Neuronal stem cell (in vitro differentiated cells): ENCODE results near the gene MTHFS.

Experiments used
- DNase-seq: peaks from one replicate; pipeline ENCODE4 v3.0.0-alpha.2; 2013; ENCODE audit warnings: low spot score
- H2AFZ ChIP-seq: one replicate; pipeline ENCODE4 v1.6.1; 2013; ENCODE audit warnings: mild to moderate bottlenecking, low read length, inconsistent platforms
- H2AK5ac ChIP-seq: 2 replicates; pipeline ENCODE4 v1.6.1; 2013; ENCODE audit warnings: low read depth, mild to moderate bottlenecking, inconsistent platforms, low read length, moderate library complexity, mixed read lengths
- H2BK120ac ChIP-seq: 2 replicates; pipeline ENCODE4 v1.6.1; 2013; ENCODE audit warnings: low read depth, mild to moderate bottlenecking, inconsistent platforms, low read length, moderate library complexity, mixed read lengths
- H2BK12ac ChIP-seq: one replicate; pipeline ENCODE4 v1.6.1; 2013; ENCODE audit warnings: low read length, inconsistent platforms
- H2BK15ac ChIP-seq: 2 replicates; pipeline ENCODE4 v1.6.1; 2013; ENCODE audit warnings: mild to moderate bottlenecking, low read length, inconsistent platforms, mixed read lengths
- H2BK5ac ChIP-seq: one replicate; pipeline ENCODE4 v1.6.1; 2013; ENCODE audit warnings: inconsistent platforms, mild to moderate bottlenecking, low read length, moderate library complexity
- H3K14ac ChIP-seq: one replicate; pipeline ENCODE4 v1.6.1; 2013; ENCODE audit warnings: low read length, inconsistent platforms
- H3K18ac ChIP-seq: 2 replicates; pipeline ENCODE4 v1.6.1; 2013; ENCODE audit warnings: low read length, inconsistent platforms
- H3K23ac ChIP-seq: 2 replicates; pipeline ENCODE4 v1.6.1; 2013; ENCODE audit warnings: low read depth, mild to moderate bottlenecking, mixed read lengths, low read length, inconsistent platforms; ENCODE audit not compliant: poor library complexity
- H3K27ac ChIP-seq: replicated peaks from 3 replicates; pipeline ENCODE4 v1.5.1; 2013; ENCODE audit warnings: low read length, inconsistent platforms
- H3K27me3 ChIP-seq, 3 experiments: 2 replicates each; pipeline ENCODE4 v1.6.1; 2013; ENCODE audit warnings: low read length in 3 of 3, mild to moderate bottlenecking in 2 of 3, inconsistent platforms in 1 of 3, low read depth in 1 of 3, mixed read lengths in 1 of 3, moderate library complexity in 1 of 3; ENCODE audit not compliant: control insufficient read depth in 3 of 3, insufficient read depth in 3 of 3
- H3K36me3 ChIP-seq, 2 donors: replicated peaks in 1 of 2; 2 replicates each; pipeline ENCODE4 v1.6.1; 2013; ENCODE audit warnings: low read length in 2 of 2; ENCODE audit not compliant: control insufficient read depth in 2 of 2, insufficient read depth in 2 of 2
- H3K4ac ChIP-seq: 2 replicates; pipeline ENCODE4 v1.6.1; 2013; ENCODE audit warnings: inconsistent platforms, mild to moderate bottlenecking, low read length, moderate library complexity
- H3K4me1 ChIP-seq, 2 donors: 1 replicate in 1 of 2; 2 replicates in 1 of 2; pipeline ENCODE4 v1.6.1; 2013; ENCODE audit warnings: low read length in 2 of 2, low read depth in 1 of 2; ENCODE audit not compliant: control insufficient read depth in 2 of 2, insufficient read depth in 1 of 2
- H3K4me2 ChIP-seq: one replicate; pipeline ENCODE4 v1.6.1; 2013; ENCODE audit warnings: mild to moderate bottlenecking, low read length, inconsistent platforms; ENCODE audit not compliant: insufficient read depth, poor library complexity, severe bottlenecking
- H3K4me3 ChIP-seq, 2 donors: 2 replicates each; pipeline ENCODE4 v1.5.1; 2013; ENCODE audit warnings: low read length in 2 of 2, mild to moderate bottlenecking in 2 of 2, inconsistent platforms in 1 of 2, moderate library complexity in 1 of 2
- H3K79me1 ChIP-seq: one replicate; pipeline ENCODE4 v1.6.1; 2013; ENCODE audit warnings: low read depth, mild to moderate bottlenecking, inconsistent platforms, low read length, moderate library complexity
- H3K9ac ChIP-seq: one replicate; pipeline ENCODE4 v1.6.1; 2013; ENCODE audit warnings: mild to moderate bottlenecking, low read depth, low read length, inconsistent platforms; ENCODE audit not compliant: poor library complexity
- H3K9me3 ChIP-seq, 2 donors: replicated peaks in 1 of 2; 2 replicates each; pipeline versions ENCODE3 to v1.6.1; 2013; ENCODE audit warnings: low read length in 2 of 2, mild to moderate bottlenecking in 2 of 2, inconsistent platforms in 1 of 2, low read depth in 1 of 2, mixed read lengths in 1 of 2, moderate library complexity in 1 of 2; ENCODE audit not compliant: control insufficient read depth in 2 of 2, insufficient read depth in 1 of 2
- H4K8ac ChIP-seq: one replicate; pipeline ENCODE4 v1.6.1; 2013; ENCODE audit warnings: low read depth, mild to moderate bottlenecking, inconsistent platforms, low read length, moderate library complexity
- H4K91ac ChIP-seq: one replicate; pipeline ENCODE4 v1.6.1; 2013; ENCODE audit warnings: low read length, low read depth, mild to moderate bottlenecking, inconsistent platforms; ENCODE audit not compliant: poor library complexity
- WGBS, 2 donors: extraction: QIAGEN DNeasy Blood & Tissue Kit; methylation state at CpG; one replicate each; pipeline ENCODE4 v1.1.7; 2013; ENCODE audit warnings: missing lambda C conversion rate in 2 of 2, mixed read lengths in 1 of 2; ENCODE audit not compliant: insufficient read length in 2 of 2, insufficient replicate concordance in 1 of 2; ENCODE audit errors: extremely low coverage in 2 of 2; 5-methylcytosine and 5-hydroxymethylcytosine counted together

Gene MTHFS

DNA sequence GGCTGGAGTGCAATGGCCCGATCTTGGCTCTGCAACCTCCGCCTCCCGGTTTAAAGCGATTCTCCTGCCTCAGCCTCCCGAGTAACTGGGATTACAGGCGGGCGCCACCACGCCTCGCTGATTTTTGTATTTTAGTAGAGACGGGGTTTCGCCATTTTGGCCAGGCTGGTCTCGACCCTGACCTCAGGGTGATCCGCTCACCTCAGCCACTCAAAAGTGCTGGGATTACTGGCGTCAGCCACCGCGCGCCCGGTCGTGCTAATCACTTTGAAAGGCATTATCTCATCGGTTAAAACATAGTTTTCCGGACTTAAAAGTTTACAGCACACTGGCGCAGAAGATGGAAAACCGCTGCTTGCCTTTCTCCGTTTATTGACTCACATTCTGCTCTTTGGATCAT, 27.6 kb upstream of the MTHFS start:
- H2BK5ac ChIP-seq: no peak overlapping the region
- H3K27me3 ChIP-seq: no peaks in the 10 kb centered on the region
- peaks cover 5 to 25% of the 10 kb centered on the region in 2 donors for H3K36me3 ChIP-seq
- H3K4ac ChIP-seq: no peak overlapping the region
- H2BK15ac ChIP-seq: no peak overlapping the region
- H3K9me3 ChIP-seq: peaks cover 10 to 36% of the 10 kb centered on the region in 2 donors
- no peaks in the 10 kb centered on the region for H3K4me1 ChIP-seq
- no CpG with 5 or more reads among the region's 24 CpGs for WGBS, 2 donors
- no peak overlapping the region for H3K23ac ChIP-seq
- H2BK12ac ChIP-seq: no peak overlapping the region
- H3K18ac ChIP-seq: no peak overlapping the region
- no peak overlapping the region for H3K14ac ChIP-seq
- H3K4me2 ChIP-seq: no peak overlapping the region
- no peak overlapping the region for H4K91ac ChIP-seq
- no peak overlapping the region for H4K8ac ChIP-seq
- H2BK120ac ChIP-seq: no peak overlapping the region
- H3K27ac ChIP-seq: no peak overlapping the region
- no peak overlapping the region for H3K9ac ChIP-seq
- peak overlapping the region; percentile 95 for H2AFZ ChIP-seq
- no peak overlapping the region for H2AK5ac ChIP-seq
- H3K4me3 ChIP-seq: peak overlapping the region in 1 of 2 donors; percentile 61
- H3K79me1 ChIP-seq: peaks cover 4% of the 10 kb centered on the region
- no peak for DNase-seq

DNA sequence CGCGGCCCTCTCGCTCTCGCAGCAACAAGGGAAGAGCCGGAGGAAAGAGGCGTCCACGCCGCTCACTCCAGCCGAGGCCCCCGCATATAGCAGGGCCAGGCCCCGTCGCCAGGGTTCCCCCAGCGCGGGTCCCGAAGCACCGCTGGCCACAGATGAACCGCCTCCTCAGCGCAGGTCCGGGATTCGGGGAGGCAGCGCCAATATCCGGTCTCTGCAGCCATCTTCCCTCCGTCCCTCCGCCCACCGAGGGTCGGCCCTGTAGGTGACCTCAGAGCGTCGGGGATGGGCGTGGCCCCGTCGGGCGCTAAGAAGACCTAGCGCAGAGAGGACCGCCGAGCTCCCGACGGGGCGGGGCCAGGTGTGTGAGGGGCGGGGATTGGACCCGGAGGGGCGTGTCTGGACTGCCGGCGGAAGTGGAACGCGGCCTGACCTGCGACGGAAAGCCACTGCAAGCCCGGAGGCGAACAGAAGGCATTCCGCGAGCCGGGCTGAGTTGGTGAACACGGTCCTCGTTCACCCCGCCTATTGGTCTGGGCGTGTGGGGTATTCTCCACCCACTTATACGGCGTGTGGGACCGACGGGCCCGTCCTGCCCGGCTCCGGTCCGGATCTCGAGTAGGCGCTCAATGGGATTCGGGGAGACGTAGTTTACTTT, 26.8 kb upstream of the MTHFS start:
- H3K27me3 ChIP-seq: no peaks in the 10 kb centered on the region
- no peak overlapping the region for H4K8ac ChIP-seq
- H3K23ac ChIP-seq: peak overlapping the region; percentile 100
- no peaks in the 10 kb centered on the region for H3K4me1 ChIP-seq
- peak overlapping the region; percentile 68 for H3K4ac ChIP-seq
- no CpG with 5 or more reads among the region's 68 CpGs for WGBS, 2 donors
- H2AFZ ChIP-seq: peak overlapping the region; percentile 95
- H3K14ac ChIP-seq: peak overlapping the region; percentile 89
- peak overlapping the region; percentile 97 for H2AK5ac ChIP-seq
- H3K9ac ChIP-seq: peak overlapping the region; percentile 97
- no peak overlapping the region for H4K91ac ChIP-seq
- peaks cover 16 to 44% of the 10 kb centered on the region in 2 donors for H3K9me3 ChIP-seq
- peaks cover 4% of the 10 kb centered on the region for H3K79me1 ChIP-seq
- H2BK12ac ChIP-seq: peak overlapping the region; percentile 82
- H2BK120ac ChIP-seq: peak overlapping the region; percentile 96
- H2BK5ac ChIP-seq: peak overlapping the region; percentile 93
- peak overlapping the region; percentile 83 for H2BK15ac ChIP-seq
- H3K27ac ChIP-seq: peak overlapping the region; percentile 92
- H3K4me2 ChIP-seq: peak overlapping the region; percentile 56
- H3K18ac ChIP-seq: peak overlapping the region; percentile 93
- DNase-seq: peak; percentile 96
- H3K4me3 ChIP-seq: peak overlapping the region; percentile 61 to 100
- peaks cover 9 to 31% of the 10 kb centered on the region in 2 donors for H3K36me3 ChIP-seq

DNA sequence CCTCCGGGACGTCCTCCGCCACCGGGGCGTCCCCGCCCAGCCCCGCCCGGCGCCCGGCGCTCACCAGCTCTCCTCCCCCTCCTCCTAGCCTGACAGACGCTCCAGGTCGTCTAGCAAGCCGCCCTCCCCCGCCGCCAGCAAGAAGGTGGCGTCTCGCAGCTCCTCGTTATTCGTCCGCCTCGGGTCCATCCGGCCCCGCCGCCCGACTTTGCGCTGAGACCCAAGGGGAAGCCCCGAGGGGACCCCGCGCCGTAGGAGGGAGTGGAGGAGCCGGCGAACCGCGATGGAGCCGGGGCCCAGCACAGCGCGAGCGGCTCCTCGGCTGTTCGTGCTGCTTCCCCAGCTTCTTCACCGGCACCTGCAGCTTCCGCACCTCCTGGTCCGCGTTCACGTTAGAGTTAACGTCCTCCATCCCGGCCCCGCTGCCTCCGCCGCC, 26.3 kb upstream of the MTHFS start:
- H3K9ac ChIP-seq: peak overlapping the region; percentile 97
- peak; percentile 39 for DNase-seq
- peak overlapping the region; percentile 83 for H2BK15ac ChIP-seq
- H3K4me2 ChIP-seq: peak overlapping the region; percentile 45
- peaks cover 10 to 33% of the 10 kb centered on the region in 2 donors for H3K36me3 ChIP-seq
- H2BK5ac ChIP-seq: peak overlapping the region; percentile 93
- peak overlapping the region; percentile 96 for H2BK120ac ChIP-seq
- peaks cover 5% of the 10 kb centered on the region for H3K79me1 ChIP-seq
- H2AFZ ChIP-seq: peak overlapping the region; percentile 95
- peak overlapping the region; percentile 97 for H2AK5ac ChIP-seq
- H3K27ac ChIP-seq: peak overlapping the region; percentile 92
- no peak overlapping the region for H4K8ac ChIP-seq
- peak overlapping the region; percentile 61 to 100 for H3K4me3 ChIP-seq
- peak overlapping the region; percentile 89 for H3K14ac ChIP-seq
- no CpG with 5 or more reads among the region's 51 CpGs for WGBS, 2 donors
- H3K4me1 ChIP-seq: no peaks in the 10 kb centered on the region
- no peak overlapping the region for H4K91ac ChIP-seq
- peak overlapping the region; percentile 93 for H3K18ac ChIP-seq
- peaks cover 19 to 48% of the 10 kb centered on the region in 2 donors for H3K9me3 ChIP-seq
- peak overlapping the region; percentile 68 for H3K4ac ChIP-seq
- peak overlapping the region; percentile 100 for H3K23ac ChIP-seq
- no peaks in the 10 kb centered on the region for H3K27me3 ChIP-seq
- peak overlapping the region; percentile 82 for H2BK12ac ChIP-seq

DNA sequence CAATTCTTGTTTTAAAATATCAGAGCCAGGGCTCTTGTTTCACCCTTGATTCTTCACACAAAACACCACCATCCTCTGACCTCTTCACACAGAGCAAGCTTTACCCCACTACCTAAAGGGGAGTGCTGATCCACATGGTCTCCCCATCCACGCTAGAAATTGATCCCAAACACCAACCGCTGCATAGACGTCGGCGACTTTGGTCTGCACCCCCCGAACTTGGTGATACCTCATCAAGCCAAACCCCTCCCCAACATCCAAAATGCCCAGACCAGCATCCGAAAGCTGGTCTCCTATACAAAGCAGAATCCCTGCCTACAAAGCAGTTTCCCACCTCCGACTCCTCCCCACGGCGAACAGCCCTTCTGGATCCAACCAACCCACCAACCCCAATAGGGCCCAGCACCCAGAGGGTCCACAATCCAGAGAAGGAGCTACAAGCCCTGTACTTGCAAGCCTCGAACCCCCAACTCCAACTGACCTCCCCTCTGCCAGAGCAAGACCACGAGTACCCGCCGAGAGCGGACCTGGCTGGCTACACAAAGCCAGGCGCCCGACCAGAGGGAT, 25.8 kb upstream of the MTHFS start:
- H3K36me3 ChIP-seq: peaks cover 12 to 38% of the 10 kb centered on the region in 2 donors
- no peak overlapping the region for H2BK5ac ChIP-seq
- no peak overlapping the region for H2BK12ac ChIP-seq
- H3K27ac ChIP-seq: peak overlapping the region; percentile 67
- H3K4me1 ChIP-seq: no peaks in the 10 kb centered on the region
- peak overlapping the region; percentile 95 for H2AFZ ChIP-seq
- no peak overlapping the region for H4K8ac ChIP-seq
- H3K23ac ChIP-seq: no peak overlapping the region
- H4K91ac ChIP-seq: no peak overlapping the region
- peaks cover 19 to 53% of the 10 kb centered on the region in 2 donors for H3K9me3 ChIP-seq
- no peak overlapping the region for H2BK15ac ChIP-seq
- no peak overlapping the region for H3K4ac ChIP-seq
- peak overlapping the region; percentile 45 for H3K4me2 ChIP-seq
- peaks cover 5% of the 10 kb centered on the region for H3K79me1 ChIP-seq
- H3K14ac ChIP-seq: no peak overlapping the region
- H2BK120ac ChIP-seq: peak overlapping the region; percentile 96
- H3K4me3 ChIP-seq: peak overlapping the region; percentile 61 to 100
- no peak for DNase-seq
- peak overlapping the region; percentile 75 for H3K9ac ChIP-seq
- no peak overlapping the region for H3K18ac ChIP-seq
- H3K27me3 ChIP-seq: no peaks in the 10 kb centered on the region
- no peak overlapping the region for H2AK5ac ChIP-seq
- no CpG with 5 or more reads among the region's 17 CpGs for WGBS, 2 donors
